Measurements from ENCODE around the gene SELPLG. TPM values are rescaled to one million over a fixed set of nuclear protein-coding genes. Genes with fewer than 3 reads are reported as not detected.
"Not testable (repeated sequence)": the region's sequence is repeated elsewhere in the genome, so short reads cannot be mapped to it uniquely, and the experiment has no call there.

The SELPLG gene
- polyA plus RNA-seq, 5 donors: 3.3 to 4.9 (median 4.0) TPM

GRCh38 chr12:108657130-108657745 lies 23.5 kb upstream of the SELPLG start:
- DNase-seq: no peak

GRCh38 chr12:108656247-108656646 lies 22.6 kb upstream of the SELPLG start:
- DNase-seq: not testable (repeated sequence)

DNA sequence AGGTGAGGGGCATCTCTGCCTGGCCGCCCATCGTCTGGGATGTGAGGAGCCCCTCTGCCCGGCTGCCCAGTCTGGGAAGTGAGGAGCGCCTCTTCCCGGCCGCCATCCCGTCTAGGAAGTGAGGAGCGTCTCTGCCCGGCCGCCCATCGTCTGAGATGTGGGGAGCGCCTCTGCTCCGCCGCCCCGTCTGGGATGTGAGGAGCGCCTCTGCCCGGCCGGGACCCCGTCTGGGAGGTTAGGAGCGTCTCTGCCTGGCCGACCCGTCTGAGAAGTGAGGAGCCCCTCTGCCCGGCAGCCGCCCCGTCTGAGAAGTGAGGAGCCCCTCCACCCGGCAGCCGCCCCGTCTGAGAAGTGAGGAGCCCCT lies 22.1 kb upstream of the SELPLG start:
- DNase-seq: not testable (repeated sequence)

- DNase-seq: not testable (repeated sequence)
These were observed 20.9 kb upstream of the SELPLG start for GRCh38 chr12:108654622-108655021.

DNA sequence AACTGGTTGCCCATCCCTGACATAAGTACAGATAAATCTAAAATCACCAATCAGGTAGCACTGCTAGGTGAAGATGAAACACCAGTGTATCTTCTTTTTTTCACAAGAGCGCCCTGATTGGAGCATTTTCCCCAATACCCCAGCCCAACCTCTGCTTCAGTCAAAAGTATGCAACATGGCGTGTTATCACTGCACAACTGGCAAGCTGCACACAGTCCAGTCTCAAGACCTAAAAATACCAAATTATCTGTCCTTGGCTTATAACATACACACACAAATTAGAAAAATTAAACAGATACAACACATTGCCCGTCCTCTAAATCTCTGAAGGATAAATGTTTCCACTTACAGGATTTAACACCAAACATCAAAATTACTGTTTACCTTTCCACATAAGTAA lies 20.2 kb upstream of the SELPLG start:
- DNase-seq: no peak

DNA sequence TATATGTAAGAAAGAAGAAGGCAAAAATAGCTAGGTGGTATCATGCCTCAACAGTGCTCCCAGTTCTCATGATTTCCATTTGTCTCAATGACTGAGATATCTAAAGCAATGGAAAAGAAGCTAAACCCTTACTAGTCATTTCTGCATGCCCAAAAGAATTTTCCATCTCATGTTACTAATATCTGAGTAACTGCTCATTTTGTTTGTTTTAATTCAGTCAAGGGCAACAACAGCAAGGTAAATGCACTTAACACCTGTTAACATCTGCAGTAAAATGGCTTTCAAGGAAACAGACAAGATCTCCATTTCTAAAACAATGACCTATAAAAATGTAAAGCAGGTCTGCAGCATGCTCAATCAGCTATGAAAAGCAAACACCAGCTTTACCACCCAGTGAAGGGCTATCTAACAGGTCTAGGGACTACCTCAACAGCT lies 19.4 kb upstream of the SELPLG start:
- DNase-seq: no peak

DNA sequence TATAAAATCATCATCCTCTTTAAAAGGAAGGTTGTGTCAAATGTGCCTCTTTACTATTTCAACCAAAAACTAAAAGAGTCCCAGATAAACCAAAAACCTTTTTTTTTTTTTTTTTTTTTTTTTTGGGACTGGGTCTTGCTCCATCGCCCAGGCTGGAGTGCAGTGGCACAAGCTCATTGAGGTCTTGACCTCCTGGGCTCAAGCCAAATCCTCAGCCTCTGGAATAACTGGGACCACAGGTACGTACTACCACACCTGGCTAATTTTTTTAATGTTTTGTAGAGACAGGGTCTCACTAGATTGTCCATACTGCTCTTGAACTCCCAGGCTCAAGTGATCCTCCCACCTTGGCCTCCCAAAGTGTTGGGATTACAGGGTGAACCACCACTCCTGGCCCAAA lies 16.4 kb upstream of the SELPLG start:
- no peak for DNase-seq

- no peak for DNase-seq
These were observed 16.0 kb upstream of the SELPLG start for GRCh38 chr12:108649669-108650068.

DNA sequence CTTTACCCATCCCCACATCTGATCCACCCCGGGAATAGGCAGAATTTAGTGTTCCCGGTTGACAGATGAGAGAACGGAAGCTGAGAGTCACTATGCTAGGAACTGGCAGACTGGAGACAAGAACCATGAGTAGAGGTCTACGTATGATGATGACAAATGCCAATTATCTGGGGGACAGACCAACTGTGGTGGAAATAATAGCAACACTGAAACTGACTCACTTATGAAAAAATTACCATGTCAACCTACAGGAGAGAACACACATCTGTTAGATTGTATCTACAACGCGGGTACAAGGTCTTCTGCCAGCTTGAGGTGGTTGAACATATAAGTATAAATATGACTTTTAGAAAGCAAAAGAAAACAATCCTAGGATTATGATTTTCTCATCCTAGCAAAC lies 15.4 kb upstream of the SELPLG start:
- no peak for DNase-seq

GRCh38 chr12:108648371-108648770 lies 14.7 kb upstream of the SELPLG start:
- no peak for DNase-seq

DNA sequence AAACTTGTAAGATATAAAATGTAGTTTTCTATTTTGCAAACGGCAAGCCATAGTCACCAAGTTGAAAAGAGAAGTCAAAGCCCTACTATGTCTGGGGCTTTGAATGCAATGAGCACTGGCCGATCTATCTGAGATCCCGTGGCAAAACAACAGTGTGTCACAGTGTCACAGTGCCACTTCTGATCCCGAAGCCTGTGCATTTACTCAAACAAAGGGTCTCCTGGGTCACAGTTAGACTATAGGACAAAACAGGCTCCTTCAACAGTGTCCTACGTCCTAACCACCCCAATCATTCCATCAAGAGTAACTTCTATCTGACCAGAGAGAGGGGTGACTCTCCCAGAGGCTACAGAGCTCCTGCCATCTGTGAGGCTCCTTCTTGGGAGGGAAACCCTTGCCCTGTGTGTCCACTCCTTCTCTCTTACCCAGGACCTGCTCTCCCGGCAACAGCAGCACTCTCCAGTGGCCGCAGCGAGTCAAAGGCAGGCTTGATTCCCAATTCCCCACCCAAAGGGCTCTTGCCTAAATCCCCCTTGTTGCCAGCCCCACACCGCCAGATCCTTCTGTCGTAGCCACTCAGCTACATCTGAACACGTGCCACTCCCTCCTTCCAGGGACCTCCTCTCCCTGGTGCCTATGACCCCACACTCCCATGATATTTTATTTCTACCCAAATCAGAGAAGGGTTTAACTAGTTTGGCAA lies 14.0 kb upstream of the SELPLG start:
- no peak for DNase-seq

DNA sequence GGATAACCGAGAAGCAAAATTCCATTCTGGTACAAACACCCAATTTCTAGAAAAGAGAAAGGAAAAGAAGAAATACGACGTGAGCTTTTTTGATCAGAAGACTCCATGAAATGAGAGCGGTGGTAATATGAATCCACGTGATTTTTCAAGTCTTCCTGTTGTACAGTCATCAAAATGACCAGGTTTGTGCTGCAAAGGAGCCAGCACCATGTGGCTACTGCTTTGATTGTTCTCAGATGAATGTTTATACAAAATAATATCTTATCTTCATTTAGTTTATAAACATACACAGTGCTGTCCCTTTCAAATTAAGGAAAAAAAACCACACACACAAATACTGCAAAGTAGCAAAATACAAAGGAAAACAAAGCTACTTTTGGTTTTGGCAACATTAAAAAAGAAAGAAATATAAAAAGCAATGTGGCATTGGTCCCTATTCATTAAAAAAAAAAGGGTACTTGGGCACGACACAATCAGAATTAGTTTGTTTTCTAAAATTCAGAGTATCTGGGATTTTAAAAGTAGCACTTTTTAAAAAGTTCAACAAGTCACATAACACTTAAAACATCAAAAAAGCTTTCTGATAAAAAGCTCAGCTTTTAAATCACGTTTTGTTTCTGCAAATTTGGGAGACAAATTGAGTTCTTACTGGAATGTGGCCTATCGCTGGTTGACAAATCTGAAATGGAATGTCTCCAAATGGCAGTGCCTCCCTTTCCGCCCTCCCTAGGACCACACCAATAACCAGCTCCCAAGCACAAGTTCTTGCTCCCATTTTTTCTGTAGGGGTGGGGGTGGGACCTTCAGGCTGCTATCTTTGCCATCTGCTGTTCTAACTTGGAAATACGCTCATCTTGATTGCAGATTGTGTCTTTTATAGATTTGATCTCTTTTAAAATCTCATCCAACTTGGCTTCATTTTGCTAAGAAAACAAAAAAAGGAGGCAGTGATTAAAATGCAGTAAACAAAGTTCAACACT lies 13.2 kb upstream of the SELPLG start:
- DNase-seq: no peak

GRCh38 chr12:108645686-108646599 lies 12.2 kb upstream of the SELPLG start:
- DNase-seq: no peak

- no peak for DNase-seq
These were observed 11.1 kb upstream of the SELPLG start for GRCh38 chr12:108644811-108645120.

- DNase-seq: no peak
These were observed 10.5 kb upstream of the SELPLG start for GRCh38 chr12:108643941-108644810.

DNA sequence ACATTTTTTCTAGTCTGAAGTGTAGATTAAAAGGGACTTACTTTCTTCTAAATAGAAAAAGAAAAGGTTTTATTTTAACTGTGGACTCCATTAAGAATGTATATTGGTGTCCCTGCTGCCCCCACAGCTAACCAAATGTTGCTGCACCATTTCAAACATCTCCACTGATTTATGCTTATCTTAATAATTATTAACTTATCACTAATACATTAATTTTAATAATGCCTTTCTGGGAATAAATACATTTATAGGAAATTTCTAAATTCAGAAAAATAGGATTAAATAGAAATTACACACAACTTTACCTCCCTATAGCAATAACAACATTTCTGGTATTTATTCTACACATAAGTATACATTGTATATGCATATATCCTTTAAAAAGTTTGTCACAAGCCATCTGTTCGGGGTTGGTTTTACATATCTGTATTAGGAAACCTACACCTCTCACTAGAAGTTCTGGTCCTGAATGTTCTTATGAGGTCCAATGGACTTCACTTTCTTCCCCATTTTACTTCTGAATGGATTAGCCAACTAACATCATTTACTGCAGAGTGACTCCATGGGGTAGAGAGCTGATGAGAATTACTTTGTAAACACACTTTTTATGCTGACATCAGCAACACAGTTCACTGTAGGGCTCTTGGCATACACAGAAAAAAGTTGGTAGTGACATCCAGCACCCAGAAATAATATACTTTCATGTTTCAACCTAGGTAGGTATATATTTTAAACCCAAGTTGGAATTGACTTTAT lies 9.4 kb upstream of the SELPLG start:
- no peak for DNase-seq

DNA sequence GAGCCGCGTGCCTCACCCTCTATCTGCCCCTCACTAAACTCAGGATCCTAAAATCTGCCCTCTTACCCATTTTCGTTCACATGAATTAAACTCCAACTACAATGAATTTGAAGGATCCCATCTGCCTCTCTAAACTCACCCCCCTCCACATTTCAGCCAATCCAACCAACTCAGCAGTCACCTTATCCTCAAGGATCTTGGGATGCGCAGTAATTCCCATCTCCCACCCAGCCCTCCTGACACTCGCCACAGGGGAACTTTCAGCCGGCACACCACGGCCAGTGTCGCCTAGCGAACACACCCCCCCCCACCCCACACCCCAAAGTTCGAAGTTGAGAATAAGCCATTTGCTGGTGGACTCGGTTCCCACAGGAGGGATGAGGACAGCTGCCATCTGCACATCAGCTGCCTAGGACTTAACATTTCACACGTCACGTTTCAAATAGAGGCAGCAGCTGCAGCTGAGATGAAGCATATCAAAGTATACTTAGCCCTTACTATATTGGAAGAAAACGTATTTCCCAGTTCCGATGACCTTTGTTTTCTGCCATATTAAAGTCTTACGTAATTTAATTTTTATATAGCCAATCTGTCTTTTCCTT lies 8.7 kb upstream of the SELPLG start:
- no peak for DNase-seq

DNA sequence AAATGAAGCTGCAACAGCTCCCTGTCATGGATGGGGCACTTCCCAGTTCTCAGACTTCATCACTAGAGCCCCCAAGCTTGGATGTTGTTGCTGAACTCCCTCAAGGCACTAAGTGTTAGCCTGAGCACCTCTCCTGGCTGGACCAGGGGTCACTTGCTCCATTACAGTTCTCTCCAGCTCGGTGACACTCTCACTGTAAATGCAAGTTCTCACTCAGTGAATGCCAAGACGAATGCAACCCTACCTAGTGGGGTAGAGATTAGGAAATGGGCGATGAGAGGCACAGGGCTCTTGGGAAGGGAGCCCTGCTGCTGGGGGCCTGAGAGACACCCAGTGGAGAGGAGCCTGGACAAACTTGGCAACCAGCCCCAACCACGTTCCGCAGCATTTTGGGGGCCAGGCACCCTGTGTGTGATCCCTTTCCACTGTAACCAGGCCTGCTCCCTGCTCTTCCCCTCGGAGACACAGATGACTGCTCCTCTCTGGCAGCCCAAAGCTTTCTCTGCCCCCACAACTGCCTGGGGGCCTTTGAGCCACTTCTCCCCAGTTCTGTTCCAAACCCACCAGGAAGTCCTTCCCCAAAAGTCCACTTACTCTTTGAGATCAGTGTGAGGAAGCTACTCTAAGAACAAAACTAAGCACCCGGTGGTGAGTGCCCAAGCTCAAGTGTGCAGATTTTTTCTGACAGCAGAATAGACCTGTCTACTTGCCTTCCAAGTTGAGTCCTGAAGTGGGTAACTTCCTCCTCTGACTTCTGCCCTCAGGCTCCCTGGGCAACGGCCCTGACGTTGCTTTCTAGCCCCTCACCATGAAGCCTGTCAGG lies 8.0 kb upstream of the SELPLG start:
- DNase-seq: no peak
